CD4-positive, alpha-beta T cell (primary cell): ENCODE measurements around the gene IL1R1. TPM values are rescaled to one million over a fixed set of nuclear protein-coding genes. Genes with fewer than 3 reads are reported as not detected.

Experiments used
- ATAC-seq: fragments of 200-7000 bp; cut with Tn5 transposase; one replicate; pipeline ENCODE4 v1.10.0; 2022; ENCODE audit warnings: mild to moderate bottlenecking; ENCODE audit not compliant: poor library complexity
- CTCF ChIA-PET: fragments of 350-600 bp; sonication (Branson Sonifier 250); formaldehyde crosslinking; loops from one replicate; lab custom pipeline; 2021; ENCODE audit warnings: antibody characterized with exemption, inconsistent platforms; lab: Charles Lee
- POLR2A ChIA-PET: fragments of 350-600 bp; sonication (Branson Sonifier 250); formaldehyde crosslinking; loops from one replicate; lab custom pipeline; 2021; ENCODE audit warnings: antibody characterized with exemption, inconsistent platforms; lab: Charles Lee
- DNase-seq, 14 experiments: peaks; one replicate each; pipeline ENCODE4 v3.0.0-alpha.2; 2013 to 2020; ENCODE audit warnings: mixed read lengths in 2 of 14
- H3K27ac ChIP-seq, 2 donors: one replicate each; pipeline versions ENCODE4 v1.5.1 to v1.7.0; 2013; ENCODE audit warnings: low read length in 2 of 2, low read depth in 1 of 2, mild to moderate bottlenecking in 1 of 2
- H3K27me3 ChIP-seq, 2 experiments: 1 replicate in 1 of 2; 2 replicates in 1 of 2; pipeline versions ENCODE4 v1.6.1 to v1.7.0; 2013; ENCODE audit warnings: low read length in 2 of 2, control low read depth in 1 of 2, mild to moderate bottlenecking in 1 of 2, moderate library complexity in 1 of 2; ENCODE audit not compliant: insufficient read depth in 2 of 2, control insufficient read depth in 1 of 2
- H3K36me3 ChIP-seq: one replicate; pipeline ENCODE4 v1.6.1; 2013; ENCODE audit warnings: low read length, control low read depth; ENCODE audit not compliant: insufficient read depth
- H3K4me1 ChIP-seq: one replicate; pipeline ENCODE4 v1.6.1; 2013; ENCODE audit warnings: low read length, control low read depth; ENCODE audit not compliant: insufficient read depth
- H3K4me3 ChIP-seq: one replicate; pipeline ENCODE4 v1.5.1; 2013; ENCODE audit warnings: mild to moderate bottlenecking, low read length, moderate library complexity
- H3K9me3 ChIP-seq, 2 experiments: 1 replicate in 1 of 2; 2 replicates in 1 of 2; pipeline versions ENCODE4 v1.6.1 to v1.7.0; 2013; ENCODE audit warnings: low read length in 2 of 2, mild to moderate bottlenecking in 2 of 2, control low read depth in 1 of 2, moderate library complexity in 1 of 2; ENCODE audit not compliant: control insufficient read depth in 1 of 2, insufficient read depth in 1 of 2
- H3K27ac Mint-ChIP-seq: one replicate; pipeline ENCODE4 v1.8.0; 2020; ENCODE audit warnings: mixed read lengths
- H3K27me3 Mint-ChIP-seq: one replicate; pipeline ENCODE4 v1.8.0; 2021; ENCODE audit warnings: mixed read lengths
- H3K36me3 Mint-ChIP-seq: one replicate; pipeline ENCODE4 v1.8.0; 2021; ENCODE audit warnings: low read depth, mixed read lengths
- H3K4me1 Mint-ChIP-seq: one replicate; pipeline ENCODE4 v1.8.0; 2021; ENCODE audit warnings: low read depth, mixed read lengths
- H3K4me3 Mint-ChIP-seq: one replicate; pipeline ENCODE4 v1.8.0; 2020; ENCODE audit warnings: mild to moderate bottlenecking, mixed read lengths
- H3K9me3 Mint-ChIP-seq: one replicate; pipeline ENCODE4 v1.8.0; 2020; ENCODE audit warnings: mixed read lengths
- intact Hi-C, 2 experiments: fragments of 100-400 bp; cut with DNase I in 1 of 2; cut with micrococcal nuclease in 1 of 2; formaldehyde crosslinking; loops; one replicate each; pipeline versions ENCODE4 v1.15.1 to v1.9.0; 2023 to 2025; cut with DNase I, micrococcal nuclease
- total RNA-seq, 174 experiments: library from RNA in 2 of 174; stranded (reverse) in 2 of 174; gene quantifications; one replicate each; pipeline ENCODE4 v1.2.3 and lab custom pipeline; 2021 to 2026
- TF ChIP-seq, protein P1 (sequence below): fragments of 200-600 bp; IDR thresholded peaks from one replicate; pipeline ENCODE4 v1.8.0; 2022; ENCODE audit warnings: antibody characterized with exemption, mild to moderate bottlenecking

IL1R1 gene
- total RNA-seq, 2 experiments from 2014 or later = 0.22 to 0.49 TPM

GRCh38 chr2:102197389-102198137 lies 55.0 kb downstream of the IL1R1 start:
- H3K36me3 ChIP-seq = no peaks in the 10 kb centered on the region
- ATAC-seq = no peak
- TF ChIP-seq, protein P1, sequence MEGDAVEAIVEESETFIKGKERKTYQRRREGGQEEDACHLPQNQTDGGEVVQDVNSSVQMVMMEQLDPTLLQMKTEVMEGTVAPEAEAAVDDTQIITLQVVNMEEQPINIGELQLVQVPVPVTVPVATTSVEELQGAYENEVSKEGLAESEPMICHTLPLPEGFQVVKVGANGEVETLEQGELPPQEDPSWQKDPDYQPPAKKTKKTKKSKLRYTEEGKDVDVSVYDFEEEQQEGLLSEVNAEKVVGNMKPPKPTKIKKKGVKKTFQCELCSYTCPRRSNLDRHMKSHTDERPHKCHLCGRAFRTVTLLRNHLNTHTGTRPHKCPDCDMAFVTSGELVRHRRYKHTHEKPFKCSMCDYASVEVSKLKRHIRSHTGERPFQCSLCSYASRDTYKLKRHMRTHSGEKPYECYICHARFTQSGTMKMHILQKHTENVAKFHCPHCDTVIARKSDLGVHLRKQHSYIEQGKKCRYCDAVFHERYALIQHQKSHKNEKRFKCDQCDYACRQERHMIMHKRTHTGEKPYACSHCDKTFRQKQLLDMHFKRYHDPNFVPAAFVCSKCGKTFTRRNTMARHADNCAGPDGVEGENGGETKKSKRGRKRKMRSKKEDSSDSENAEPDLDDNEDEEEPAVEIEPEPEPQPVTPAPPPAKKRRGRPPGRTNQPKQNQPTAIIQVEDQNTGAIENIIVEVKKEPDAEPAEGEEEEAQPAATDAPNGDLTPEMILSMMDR = no peak
- ChIA-PET POLR2A (no interaction called here), CTCF (interaction anchor here (1.1 kb wide), 1 partner anchor 19 kb away, joined by 3 read pairs; no protein-coding TSS in a partner anchor)
- no peak overlapping the region for H3K4me3 ChIP-seq
- Mint-ChIP-seq H3K4me1 (no peaks in the 10 kb centered on the region), H3K27me3 (peaks cover 7% of the 10 kb centered on the region), H3K27ac (no peak overlapping the region), H3K9me3 (no peaks in the 10 kb centered on the region), H3K4me3 (no peak overlapping the region), H3K36me3 (no peaks in the 10 kb centered on the region)
- H3K9me3 ChIP-seq = no peaks in the 10 kb centered on the region
- no peak overlapping the region for H3K27ac ChIP-seq
- H3K27me3 ChIP-seq = no peaks in the 10 kb centered on the region
- peaks cover 4% of the 10 kb centered on the region for H3K4me1 ChIP-seq
- peak in 2 of 14 experiments; percentile 5 to 28 for DNase-seq
- intact Hi-C loops = no loop called here

GRCh38 chr2:102200539-102200938 lies 58.0 kb downstream of the IL1R1 start:
- ATAC-seq = no peak
- H3K27me3 Mint-ChIP-seq = no peaks in the 10 kb centered on the region
- CTCF ChIA-PET = interaction anchor here (1.0 kb wide), 1 partner anchor 40 kb away, joined by 3 read pairs; no protein-coding TSS in a partner anchor

GRCh38 chr2:102204638-102205037 lies 62.1 kb downstream of the IL1R1 start:
- no peak overlapping the region for H3K27ac Mint-ChIP-seq
- CTCF ChIA-PET = no interaction called here
- H3K36me3 Mint-ChIP-seq = no peaks in the 10 kb centered on the region
- no peak for DNase-seq
- ATAC-seq = no peak
- H3K27me3 Mint-ChIP-seq = no peaks in the 10 kb centered on the region
- POLR2A ChIA-PET = no interaction called here
- Histone ChIP-seq H3K27me3 (no peaks in the 10 kb centered on the region), H3K36me3 (no peaks in the 10 kb centered on the region), H3K27ac (no peak overlapping the region), H3K4me1 (no peaks in the 10 kb centered on the region), H3K9me3 (no peaks in the 10 kb centered on the region), H3K4me3 (no peak overlapping the region)
- no peaks in the 10 kb centered on the region for H3K4me1 Mint-ChIP-seq
- intact Hi-C loops = no loop called here
- H3K4me3 Mint-ChIP-seq = no peak overlapping the region
- TF ChIP-seq, protein P1 = no peak
- H3K9me3 Mint-ChIP-seq = no peaks in the 10 kb centered on the region

More at GRCh38 chr2:102200539-102200938, 58.0 kb downstream of the IL1R1 start:
- H3K27me3 ChIP-seq = no peaks in the 10 kb centered on the region
- DNase-seq = no peak
- Mint-ChIP-seq H3K4me1 (no peaks in the 10 kb centered on the region), H3K27ac (no peak overlapping the region), H3K36me3 (no peaks in the 10 kb centered on the region), H3K9me3 (no peaks in the 10 kb centered on the region), H3K4me3 (no peak overlapping the region)
- no peaks in the 10 kb centered on the region for H3K9me3 ChIP-seq
- intact Hi-C loops = no loop called here
- H3K36me3 ChIP-seq = no peaks in the 10 kb centered on the region
- TF ChIP-seq, protein P1 = no peak
- no peak overlapping the region for H3K4me3 ChIP-seq
- H3K4me1 ChIP-seq = peaks cover 4% of the 10 kb centered on the region
- POLR2A ChIA-PET = no interaction called here
- H3K27ac ChIP-seq = no peak overlapping the region
